Esophagus squamous epithelium (tissue), 5 donors: ENCODE measurements around the gene SRRT. TPM values are rescaled to one million over a fixed set of nuclear protein-coding genes. Genes with fewer than 3 reads are reported as not detected.
A peak's percentile ranks its signal among the peaks of the same experiment; 100 is the strongest.

Experiments
- DNase-seq: peaks from one replicate; lab custom pipeline; 2025; lab: John Stamatoyannopoulos, UW
- H3K27ac ChIP-seq, 4 donors: fragments of 200-600 bp; sonication (generic); one replicate each; pipeline ENCODE4 v1.5.1; 2016 to 2019; ENCODE audit warnings: mild to moderate bottlenecking in 1 of 4
- H3K27me3 ChIP-seq, 4 donors: fragments of 200-600 bp; sonication (generic); 1 replicate in 3 of 4; 2 replicates in 1 of 4; pipeline versions ENCODE4 v1.5.1 to v1.6.0; 2017 to 2021; ENCODE audit warnings: antibody characterized with exemption in 1 of 4
- H3K36me3 ChIP-seq, 3 donors: fragments of 200-600 bp; sonication (generic); one replicate each; pipeline ENCODE4 v1.5.1; 2016 to 2019
- H3K4me1 ChIP-seq, 3 donors: fragments of 200-600 bp; sonication (generic); one replicate each; pipeline ENCODE4 v1.5.1; 2017 to 2019
- H3K4me3 ChIP-seq, 4 donors: fragments of 200-600 bp; sonication (generic); 1 replicate in 3 of 4; 2 replicates in 1 of 4; pipeline ENCODE4 v1.5.1; 2016 to 2019; ENCODE audit warnings: mild to moderate bottlenecking in 2 of 4, moderate library complexity in 1 of 4
- H3K9me3 ChIP-seq, 3 donors: fragments of 200-600 bp; sonication (generic); one replicate each; pipeline ENCODE4 v1.5.1; 2016 to 2019
- CTCF ChIP-seq, 6 experiments: fragments of 450-650 bp in 4 of 6; fragments of 200-600 bp in 2 of 6; sonication (generic) in 2 of 6; IDR thresholded peaks; one replicate each; pipeline ENCODE4 v1.5.1; 2016 to 2019; ENCODE audit warnings: antibody characterized with exemption in 6 of 6, mild to moderate bottlenecking in 4 of 6, moderate library complexity in 4 of 6
- POLR2A ChIP-seq, 4 donors: fragments of 450-650 bp; IDR thresholded peaks; one replicate each; pipeline ENCODE4 v1.6.1; 2017; ENCODE audit warnings: antibody characterized with exemption in 4 of 4, mild to moderate bottlenecking in 4 of 4, moderate library complexity in 3 of 4
- WGBS, 2 donors: methylation state at CpG; one replicate each; pipeline ENCODE4 v1.1.5; 2018; 5-methylcytosine and 5-hydroxymethylcytosine counted together
- intact Hi-C: fragments of 100-400 bp; cut with DNase I; formaldehyde crosslinking; loops from one replicate; pipeline ENCODE4 v1.15.0; 2022
- total RNA-seq, 4 donors: library from RNA; depleted of rRNA; stranded (reverse); fragments of >200 nt; gene quantifications; one replicate each; pipeline ENCODE4 v1.1.0, GENCODE V29; 2016
- donor health status: DM: yes; HTN: yes; CAD: no.

Gene SRRT
- total RNA-seq, 4 donors from 2014 or later = 53.8 to 91.0 (median 68.4) TPM

GRCh38 chr7:100827330-100828226, 47.3 kb upstream of the SRRT start, which contains the start of gene EPHB4:
TSS of gene EPHB4 (minus strand) at chr7:100827523. CDS start at chr7:100827030, 493 bp downstream.
- Histone ChIP-seq H3K4me3 (peak within 1 kb of the TSS; percentile 65 to 94 (median 74)), H3K9me3 (no peaks in the 10 kb centered on the region), H3K27ac (peak within 1 kb of the TSS; percentile 80 to 95 (median 90)), H3K36me3 (peaks cover 8 to 18% (median 11%) of the 10 kb centered on the region in 3 donors), H3K27me3 (peaks cover 0 to 25% (median 0%) of the 10 kb centered on the region in 4 donors), H3K4me1 (peaks cover 21 to 46% (median 24%) of the 10 kb centered on the region in 3 donors)
- TF ChIP-seq CTCF (IDR thresholded peaks at IDR 0.05) = peak in 2 of 6 experiments; percentile 3 to 15
- peak in 1 of 4 donors; percentile 38 for TF ChIP-seq POLR2A (IDR thresholded peaks at IDR 0.05)
- intact Hi-C loops = no loop called here
- DNase-seq = no peak
- 0 to 5% methylated on average over 21 to 31 of the region's 80 CpGs for WGBS, 2 donors

GRCh38 chr7:100829150-100829716, 45.7 kb upstream of the SRRT start:
- Histone ChIP-seq H3K36me3 (peaks cover 0 to 1% (median 0%) of the 10 kb centered on the region in 3 donors), H3K4me3 (no peak overlapping the region), H3K9me3 (no peaks in the 10 kb centered on the region), H3K27ac (peak overlapping the region in 3 of 4 donors; percentile 42 to 94 (median 80)), H3K27me3 (peaks cover 0 to 25% (median 0%) of the 10 kb centered on the region in 4 donors), H3K4me1 (peaks cover 20 to 42% (median 20%) of the 10 kb centered on the region in 3 donors)
- intact Hi-C loops = no loop called here
- TF ChIP-seq POLR2A (IDR thresholded peaks at IDR 0.05) (no peak), CTCF (IDR thresholded peaks at IDR 0.05) (no peak)
- 40 to 57% methylated on average over 5 to 17 of the region's 20 CpGs for WGBS, 2 donors
- DNase-seq = no peak

- WGBS, 2 donors = 57 to 65% methylated on average over 4 of the region's 4 CpGs
- Histone ChIP-seq H3K36me3 (no peaks in the 10 kb centered on the region), H3K4me3 (no peak overlapping the region), H3K4me1 (peaks cover 8 to 30% (median 8%) of the 10 kb centered on the region in 3 donors), H3K9me3 (no peaks in the 10 kb centered on the region), H3K27ac (no peak overlapping the region), H3K27me3 (peaks cover 0 to 25% (median 0%) of the 10 kb centered on the region in 4 donors)
- no peak for TF ChIP-seq CTCF (IDR thresholded peaks at IDR 0.05)
- no peak for TF ChIP-seq POLR2A (IDR thresholded peaks at IDR 0.05)
- no peak for DNase-seq
- intact Hi-C loops = no loop called here
Measured at GRCh38 chr7:100830396-100830795, 44.5 kb upstream of the SRRT start.

GRCh38 chr7:100832281-100832633, 42.6 kb upstream of the SRRT start:
- peaks cover 0 to 13% (median 0%) of the 10 kb centered on the region in 4 donors for H3K27me3 ChIP-seq
- H3K9me3 ChIP-seq = no peaks in the 10 kb centered on the region
- 89 to 92% methylated on average over 5 of the region's 5 CpGs for WGBS, 2 donors
- H3K4me3 ChIP-seq = no peak overlapping the region
- peaks cover 16 to 30% (median 18%) of the 10 kb centered on the region in 3 donors for H3K4me1 ChIP-seq
- no peaks in the 10 kb centered on the region for H3K36me3 ChIP-seq
- TF ChIP-seq POLR2A (IDR thresholded peaks at IDR 0.05) (no peak), CTCF (IDR thresholded peaks at IDR 0.05) (no peak)
- intact Hi-C loops = no loop called here
- no peak for DNase-seq
- H3K27ac ChIP-seq = no peak overlapping the region
